Right lobe of liver (tissue), 4 donors: Measurements from ENCODE around the gene ADAMTSL5.

Source experiments
- POLR2A ChIP-seq: fragments of 450-650 bp; IDR thresholded peaks from one replicate; pipeline ENCODE4 v1.6.1; 2017; ENCODE audit warnings: antibody characterized with exemption, mild to moderate bottlenecking
- TF ChIP-seq, protein P1 (sequence below), 4 donors: fragments of 200-600 bp in 3 of 4; fragments of 450-650 bp in 1 of 4; IDR thresholded peaks; one replicate each; pipeline versions ENCODE4 v1.5.1 to v1.8.0; 2016 to 2022; ENCODE audit warnings: antibody characterized with exemption in 4 of 4, mild to moderate bottlenecking in 2 of 4
- donor health status: DM: no; HTN: no; CAD: no.
- donor health status: DM: no; HTN: no; CAD: no.
- donor health status: DM: no; HTN: yes; CAD: no.

- TF ChIP-seq, protein P1, sequence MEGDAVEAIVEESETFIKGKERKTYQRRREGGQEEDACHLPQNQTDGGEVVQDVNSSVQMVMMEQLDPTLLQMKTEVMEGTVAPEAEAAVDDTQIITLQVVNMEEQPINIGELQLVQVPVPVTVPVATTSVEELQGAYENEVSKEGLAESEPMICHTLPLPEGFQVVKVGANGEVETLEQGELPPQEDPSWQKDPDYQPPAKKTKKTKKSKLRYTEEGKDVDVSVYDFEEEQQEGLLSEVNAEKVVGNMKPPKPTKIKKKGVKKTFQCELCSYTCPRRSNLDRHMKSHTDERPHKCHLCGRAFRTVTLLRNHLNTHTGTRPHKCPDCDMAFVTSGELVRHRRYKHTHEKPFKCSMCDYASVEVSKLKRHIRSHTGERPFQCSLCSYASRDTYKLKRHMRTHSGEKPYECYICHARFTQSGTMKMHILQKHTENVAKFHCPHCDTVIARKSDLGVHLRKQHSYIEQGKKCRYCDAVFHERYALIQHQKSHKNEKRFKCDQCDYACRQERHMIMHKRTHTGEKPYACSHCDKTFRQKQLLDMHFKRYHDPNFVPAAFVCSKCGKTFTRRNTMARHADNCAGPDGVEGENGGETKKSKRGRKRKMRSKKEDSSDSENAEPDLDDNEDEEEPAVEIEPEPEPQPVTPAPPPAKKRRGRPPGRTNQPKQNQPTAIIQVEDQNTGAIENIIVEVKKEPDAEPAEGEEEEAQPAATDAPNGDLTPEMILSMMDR (IDR thresholded peaks at IDR 0.05): no peak
- no peak for TF ChIP-seq POLR2A
Observed at GRCh38 chr19:1468274-1468820, 44.5 kb downstream of the ADAMTSL5 start.
